ENCODE data around the gene DVL2. TPM values are rescaled to one million over a fixed set of nuclear protein-coding genes. Genes with fewer than 3 reads are reported as not detected.
A peak's percentile ranks its signal among the peaks of the same experiment; 100 is the strongest.

Gene DVL2
- total RNA-seq, 2 donors from 2014 or later = 37.0 to 46.9 TPM

GRCh38 chr17:7205561-7205960, 28.8 kb downstream of the DVL2 start:
- peak overlapping the region; percentile 100 for H3K27ac Mint-ChIP-seq
- no peaks in the 10 kb centered on the region for H3K27me3 Mint-ChIP-seq
- DNase-seq = no peak
- H3K4me1 Mint-ChIP-seq = peaks cover 44% of the 10 kb centered on the region
- H3K4me3 Mint-ChIP-seq = peak overlapping the region; percentile 90
- H3K36me3 Mint-ChIP-seq (ENCODE audit: low read depth) = no peaks in the 10 kb centered on the region
- no peak for ATAC-seq
- H3K9me3 ChIP-seq (ENCODE audit: control insufficient read depth, low read length, poor library complexity, severe bottlenecking) = no peaks in the 10 kb centered on the region

GRCh38 chr17:7204828-7205461, 29.4 kb downstream of the DVL2 start:
- ATAC-seq = peak; percentile 84
- Mint-ChIP-seq H3K27ac (peak overlapping the region; percentile 100), H3K27me3 (no peaks in the 10 kb centered on the region), H3K4me3 (peak overlapping the region; percentile 90), H3K36me3 (ENCODE audit: low read depth) (no peaks in the 10 kb centered on the region), H3K4me1 (peaks cover 40% of the 10 kb centered on the region)
- peak; percentile 96 for DNase-seq
- no peaks in the 10 kb centered on the region for H3K9me3 ChIP-seq (ENCODE audit: control insufficient read depth, low read length, poor library complexity, severe bottlenecking)

- Mint-ChIP-seq H3K27me3 (no peaks in the 10 kb centered on the region), H3K4me3 (peak overlapping the region; percentile 90), H3K36me3 (ENCODE audit: low read depth) (no peaks in the 10 kb centered on the region), H3K4me1 (peaks cover 39% of the 10 kb centered on the region), H3K27ac (peak overlapping the region; percentile 100)
- no peaks in the 10 kb centered on the region for H3K9me3 ChIP-seq (ENCODE audit: control insufficient read depth, low read length, poor library complexity, severe bottlenecking)
- ATAC-seq (peak; percentile 1), DNase-seq (no peak)
Observed at GRCh38 chr17:7204336-7204735, 30.0 kb downstream of the DVL2 start.

GRCh38 chr17:7203391-7203790, 30.9 kb downstream of the DVL2 start:
- Mint-ChIP-seq H3K27ac (peak overlapping the region; percentile 100), H3K36me3 (ENCODE audit: low read depth) (no peaks in the 10 kb centered on the region), H3K4me3 (peak overlapping the region; percentile 67), H3K27me3 (no peaks in the 10 kb centered on the region), H3K4me1 (peaks cover 38% of the 10 kb centered on the region)
- no peaks in the 10 kb centered on the region for H3K9me3 ChIP-seq (ENCODE audit: control insufficient read depth, low read length, poor library complexity, severe bottlenecking)
- DNase-seq (no peak), ATAC-seq (no peak)

- Mint-ChIP-seq H3K27ac (no peak overlapping the region), H3K4me3 (no peak overlapping the region), H3K36me3 (ENCODE audit: low read depth) (peaks cover 3% of the 10 kb centered on the region), H3K27me3 (no peaks in the 10 kb centered on the region), H3K4me1 (no peaks in the 10 kb centered on the region)
- no peak for DNase-seq
- no peaks in the 10 kb centered on the region for H3K9me3 ChIP-seq (ENCODE audit: control insufficient read depth, low read length, poor library complexity, severe bottlenecking)
- no peak for ATAC-seq
Observed at GRCh38 chr17:7196651-7197401, 37.5 kb downstream of the DVL2 start.

GRCh38 chr17:7195971-7196370, 38.3 kb downstream of the DVL2 start:
- no peak for ATAC-seq
- H3K9me3 ChIP-seq (ENCODE audit: control insufficient read depth, low read length, poor library complexity, severe bottlenecking) = no peaks in the 10 kb centered on the region
- H3K4me1 Mint-ChIP-seq = peaks cover 3% of the 10 kb centered on the region
- peaks cover 3% of the 10 kb centered on the region for H3K36me3 Mint-ChIP-seq (ENCODE audit: low read depth)
- no peaks in the 10 kb centered on the region for H3K27me3 Mint-ChIP-seq
- no peak overlapping the region for H3K4me3 Mint-ChIP-seq
- no peak overlapping the region for H3K27ac Mint-ChIP-seq
- no peak for DNase-seq

- peaks cover 3% of the 10 kb centered on the region for H3K36me3 Mint-ChIP-seq (ENCODE audit: low read depth)
Observed at GRCh38 chr17:7192271-7192937, 41.9 kb downstream of the DVL2 start.

GRCh38 chr17:7191571-7192270, 42.6 kb downstream of the DVL2 start:
- peak overlapping the region; percentile 72 for H3K27ac Mint-ChIP-seq
- ATAC-seq (peak; percentile 68), DNase-seq (no peak)
- H3K9me3 ChIP-seq (ENCODE audit: control insufficient read depth, low read length, poor library complexity, severe bottlenecking) = no peaks in the 10 kb centered on the region
- peaks cover 6% of the 10 kb centered on the region for H3K4me1 Mint-ChIP-seq
- H3K4me3 Mint-ChIP-seq = no peak overlapping the region
- peaks cover 3% of the 10 kb centered on the region for H3K36me3 Mint-ChIP-seq (ENCODE audit: low read depth)
- H3K27me3 Mint-ChIP-seq = no peaks in the 10 kb centered on the region

More at GRCh38 chr17:7192271-7192937, 41.9 kb downstream of the DVL2 start:
- peaks cover 5% of the 10 kb centered on the region for H3K4me1 Mint-ChIP-seq
- H3K27me3 Mint-ChIP-seq = no peaks in the 10 kb centered on the region
- no peak overlapping the region for H3K4me3 Mint-ChIP-seq
- DNase-seq = no peak
- H3K27ac Mint-ChIP-seq = peak overlapping the region; percentile 72
- H3K9me3 ChIP-seq (ENCODE audit: control insufficient read depth, low read length, poor library complexity, severe bottlenecking) = no peaks in the 10 kb centered on the region
- ATAC-seq = no peak

- H3K27me3 Mint-ChIP-seq = peaks cover 4% of the 10 kb centered on the region
- no peak overlapping the region for H3K4me3 Mint-ChIP-seq
- no peak overlapping the region for H3K27ac Mint-ChIP-seq
- H3K9me3 ChIP-seq (ENCODE audit: control insufficient read depth, low read length, poor library complexity, severe bottlenecking) = no peaks in the 10 kb centered on the region
- peaks cover 11% of the 10 kb centered on the region for H3K4me1 Mint-ChIP-seq
- DNase-seq = no peak
- H3K36me3 Mint-ChIP-seq (ENCODE audit: low read depth) = peaks cover 3% of the 10 kb centered on the region
- ATAC-seq = no peak
Observed at GRCh38 chr17:7191069-7191468, 43.2 kb downstream of the DVL2 start.

- Mint-ChIP-seq H3K4me1 (peaks cover 11% of the 10 kb centered on the region), H3K27me3 (peaks cover 4% of the 10 kb centered on the region), H3K36me3 (ENCODE audit: low read depth) (peaks cover 3% of the 10 kb centered on the region), H3K27ac (no peak overlapping the region), H3K4me3 (no peak overlapping the region)
- no peaks in the 10 kb centered on the region for H3K9me3 ChIP-seq (ENCODE audit: control insufficient read depth, low read length, poor library complexity, severe bottlenecking)
- ATAC-seq = no peak
- no peak for DNase-seq
Observed at GRCh38 chr17:7190276-7190917, 43.9 kb downstream of the DVL2 start.

GRCh38 chr17:7186241-7186640, 48.1 kb downstream of the DVL2 start:
- no peak overlapping the region for H3K27ac Mint-ChIP-seq
- ATAC-seq = peak; percentile 32
- no peaks in the 10 kb centered on the region for H3K9me3 ChIP-seq (ENCODE audit: control insufficient read depth, low read length, poor library complexity, severe bottlenecking)
- no peaks in the 10 kb centered on the region for H3K36me3 Mint-ChIP-seq (ENCODE audit: low read depth)
- H3K4me3 Mint-ChIP-seq = no peak overlapping the region
- no peak for DNase-seq
- peaks cover 4% of the 10 kb centered on the region for H3K27me3 Mint-ChIP-seq
- peaks cover 8% of the 10 kb centered on the region for H3K4me1 Mint-ChIP-seq

GRCh38 chr17:7184647-7185046, 49.7 kb downstream of the DVL2 start:
- Mint-ChIP-seq H3K27ac (no peak overlapping the region), H3K4me1 (peaks cover 8% of the 10 kb centered on the region), H3K27me3 (peaks cover 4% of the 10 kb centered on the region), H3K36me3 (ENCODE audit: low read depth) (no peaks in the 10 kb centered on the region), H3K4me3 (no peak overlapping the region)
- no peaks in the 10 kb centered on the region for H3K9me3 ChIP-seq (ENCODE audit: control insufficient read depth, low read length, poor library complexity, severe bottlenecking)
- ATAC-seq (no peak), DNase-seq (no peak)

Measured in T-helper 17 cell (primary cell).